Omental fat pad (tissue), 4 donors: Measurements from ENCODE around the gene GBP6. TPM values are rescaled to one million over a fixed set of nuclear protein-coding genes. Genes with fewer than 3 reads are reported as not detected.

Experiments
- ATAC-seq: fragments of 150-250 bp; one replicate; pipeline ENCODE4 v1.9.1; 2016; ENCODE audit warnings: mild to moderate bottlenecking, moderate library complexity; ENCODE audit not compliant: low FRiP score
- DNase-seq: peaks from one replicate; pipeline ENCODE4 v3.0.0-alpha.2; 2019; ENCODE audit warnings: low spot score
- total RNA-seq, 4 donors: library from RNA; depleted of rRNA; stranded (reverse); fragments of >200 nt; gene quantifications; one replicate each; pipeline ENCODE4 v1.1.0, GENCODE V29; 2016
- TF ChIP-seq, protein P1 (sequence below), 3 donors: fragments of 450-650 bp; IDR thresholded peaks; one replicate each; pipeline ENCODE4 v1.5.1; 2016 to 2017; ENCODE audit warnings: antibody characterized with exemption in 3 of 3, mild to moderate bottlenecking in 3 of 3, moderate library complexity in 2 of 3

GBP6 gene, protein sequence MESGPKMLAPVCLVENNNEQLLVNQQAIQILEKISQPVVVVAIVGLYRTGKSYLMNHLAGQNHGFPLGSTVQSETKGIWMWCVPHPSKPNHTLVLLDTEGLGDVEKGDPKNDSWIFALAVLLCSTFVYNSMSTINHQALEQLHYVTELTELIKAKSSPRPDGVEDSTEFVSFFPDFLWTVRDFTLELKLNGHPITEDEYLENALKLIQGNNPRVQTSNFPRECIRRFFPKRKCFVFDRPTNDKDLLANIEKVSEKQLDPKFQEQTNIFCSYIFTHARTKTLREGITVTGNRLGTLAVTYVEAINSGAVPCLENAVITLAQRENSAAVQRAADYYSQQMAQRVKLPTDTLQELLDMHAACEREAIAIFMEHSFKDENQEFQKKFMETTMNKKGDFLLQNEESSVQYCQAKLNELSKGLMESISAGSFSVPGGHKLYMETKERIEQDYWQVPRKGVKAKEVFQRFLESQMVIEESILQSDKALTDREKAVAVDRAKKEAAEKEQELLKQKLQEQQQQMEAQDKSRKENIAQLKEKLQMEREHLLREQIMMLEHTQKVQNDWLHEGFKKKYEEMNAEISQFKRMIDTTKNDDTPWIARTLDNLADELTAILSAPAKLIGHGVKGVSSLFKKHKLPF
- total RNA-seq, result not detected

DNA sequence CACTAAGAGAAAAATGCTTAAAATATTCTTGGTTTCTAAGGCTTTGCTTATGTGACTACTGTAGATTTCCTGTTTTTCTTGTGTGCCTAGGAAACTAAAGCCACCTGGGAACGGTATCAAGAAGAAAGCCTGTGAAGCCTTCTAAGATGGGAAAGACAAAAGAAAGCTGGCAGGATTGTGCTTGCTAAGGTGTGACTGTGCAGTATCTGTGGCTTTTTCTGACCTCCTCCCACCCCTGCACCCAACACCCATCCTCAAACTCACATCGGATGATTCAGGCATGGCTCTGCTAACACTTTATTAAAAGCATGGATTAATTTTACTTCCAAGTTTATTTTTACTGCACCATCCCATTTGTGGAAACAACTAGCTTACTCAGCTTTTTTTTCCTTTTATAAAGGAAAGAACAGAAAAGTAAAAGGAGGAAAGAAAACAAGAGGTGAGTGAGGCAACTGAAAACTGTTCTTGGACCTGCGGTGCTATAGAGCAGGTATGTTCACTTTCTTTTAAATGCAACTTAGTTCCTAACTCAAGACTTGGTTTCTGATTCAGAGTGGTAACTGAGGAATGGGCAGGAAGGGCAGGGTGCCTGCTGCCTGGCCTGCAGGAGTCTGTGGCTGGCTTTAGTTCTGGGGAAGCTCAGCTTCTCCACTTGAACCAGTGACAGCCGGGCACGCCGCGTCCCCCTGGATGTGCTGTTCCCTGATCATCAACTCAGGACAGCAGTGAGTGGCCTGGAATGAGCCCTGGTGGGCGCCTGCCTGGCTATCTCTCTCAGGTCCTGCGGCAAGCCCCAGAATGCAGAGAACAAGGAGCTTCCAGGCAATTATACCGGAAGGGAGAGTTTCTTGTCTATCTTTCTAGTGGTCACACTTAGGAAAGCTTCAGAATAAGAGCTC is at the start of gene GBP6:
TSS of gene GBP6 (plus strand) at position 422 of the 899 bp plus-strand sequence. CDS start 4,493 bp downstream, outside the sequence.
- no peak for DNase-seq
- ATAC-seq, result no peak
- TF ChIP-seq, protein P1, sequence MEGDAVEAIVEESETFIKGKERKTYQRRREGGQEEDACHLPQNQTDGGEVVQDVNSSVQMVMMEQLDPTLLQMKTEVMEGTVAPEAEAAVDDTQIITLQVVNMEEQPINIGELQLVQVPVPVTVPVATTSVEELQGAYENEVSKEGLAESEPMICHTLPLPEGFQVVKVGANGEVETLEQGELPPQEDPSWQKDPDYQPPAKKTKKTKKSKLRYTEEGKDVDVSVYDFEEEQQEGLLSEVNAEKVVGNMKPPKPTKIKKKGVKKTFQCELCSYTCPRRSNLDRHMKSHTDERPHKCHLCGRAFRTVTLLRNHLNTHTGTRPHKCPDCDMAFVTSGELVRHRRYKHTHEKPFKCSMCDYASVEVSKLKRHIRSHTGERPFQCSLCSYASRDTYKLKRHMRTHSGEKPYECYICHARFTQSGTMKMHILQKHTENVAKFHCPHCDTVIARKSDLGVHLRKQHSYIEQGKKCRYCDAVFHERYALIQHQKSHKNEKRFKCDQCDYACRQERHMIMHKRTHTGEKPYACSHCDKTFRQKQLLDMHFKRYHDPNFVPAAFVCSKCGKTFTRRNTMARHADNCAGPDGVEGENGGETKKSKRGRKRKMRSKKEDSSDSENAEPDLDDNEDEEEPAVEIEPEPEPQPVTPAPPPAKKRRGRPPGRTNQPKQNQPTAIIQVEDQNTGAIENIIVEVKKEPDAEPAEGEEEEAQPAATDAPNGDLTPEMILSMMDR (IDR thresholded peaks at IDR 0.05), result no peak

DNA sequence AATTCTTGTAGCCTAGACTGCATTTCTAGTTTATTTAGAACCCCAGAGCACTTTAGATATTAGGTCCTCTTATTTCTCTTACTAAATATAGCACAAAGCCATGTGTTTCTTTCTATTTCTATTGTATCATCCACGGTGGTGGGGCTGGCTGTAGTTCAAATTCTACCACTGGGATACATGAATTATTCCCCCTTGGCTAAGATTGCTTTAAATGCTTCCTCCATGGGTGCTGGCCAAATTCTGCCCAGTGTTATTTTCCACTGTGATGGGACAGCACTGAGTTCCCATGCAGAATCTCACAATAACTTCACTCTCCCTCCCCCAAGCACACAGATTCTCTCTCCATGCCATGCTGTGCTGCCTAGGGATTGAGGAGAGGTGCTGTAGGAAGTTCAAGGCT is 41.5 kb upstream of the GBP6 start:
- DNase-seq, result no peak
- ATAC-seq, result no peak
- TF ChIP-seq, protein P1 (IDR thresholded peaks at IDR 0.05), result no peak

DNA sequence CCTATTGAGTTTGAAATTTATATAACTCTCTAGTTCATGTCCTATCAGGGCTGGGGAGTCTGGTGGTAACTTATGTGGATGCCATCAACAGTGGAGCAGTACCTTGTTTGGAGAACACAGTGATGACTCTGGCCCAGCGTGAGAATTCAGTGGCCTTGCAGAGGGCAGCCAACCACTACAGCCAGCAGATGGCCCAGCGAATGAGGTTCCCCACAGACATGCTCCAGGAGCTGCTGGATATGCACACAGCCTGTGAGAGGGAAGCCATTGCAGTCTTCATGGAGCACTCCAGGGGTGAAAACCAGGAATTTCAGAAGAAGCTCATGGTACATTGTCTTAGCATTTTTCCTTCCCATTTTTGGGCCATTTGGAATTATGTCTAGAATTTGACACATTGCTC is 32.0 kb upstream of the GBP6 start:
- ATAC-seq, result no peak
- DNase-seq, result no peak
- TF ChIP-seq, protein P1 (IDR thresholded peaks at IDR 0.05), result no peak

DNA sequence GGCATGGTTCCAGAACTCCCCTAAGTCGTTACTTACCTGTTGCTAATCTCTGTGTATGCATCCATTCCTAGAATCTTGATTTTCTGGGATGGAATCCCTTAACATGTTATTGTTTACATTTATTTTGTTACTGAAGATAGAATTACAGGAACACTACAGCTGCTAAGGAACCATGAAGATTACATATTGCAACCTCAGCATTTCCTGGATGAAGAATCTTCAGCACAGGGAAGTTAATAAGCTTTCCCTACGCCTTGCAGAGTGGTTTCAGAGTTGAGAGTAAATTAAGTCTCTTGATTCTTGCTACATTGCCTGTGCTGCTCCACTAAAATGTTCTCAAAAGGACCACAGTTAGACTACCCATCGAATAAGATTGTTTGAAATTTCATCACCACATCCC is 31.4 kb upstream of the GBP6 start:
- TF ChIP-seq, protein P1 (IDR thresholded peaks at IDR 0.05), result no peak
- ATAC-seq (no peak), DNase-seq (no peak)

DNA sequence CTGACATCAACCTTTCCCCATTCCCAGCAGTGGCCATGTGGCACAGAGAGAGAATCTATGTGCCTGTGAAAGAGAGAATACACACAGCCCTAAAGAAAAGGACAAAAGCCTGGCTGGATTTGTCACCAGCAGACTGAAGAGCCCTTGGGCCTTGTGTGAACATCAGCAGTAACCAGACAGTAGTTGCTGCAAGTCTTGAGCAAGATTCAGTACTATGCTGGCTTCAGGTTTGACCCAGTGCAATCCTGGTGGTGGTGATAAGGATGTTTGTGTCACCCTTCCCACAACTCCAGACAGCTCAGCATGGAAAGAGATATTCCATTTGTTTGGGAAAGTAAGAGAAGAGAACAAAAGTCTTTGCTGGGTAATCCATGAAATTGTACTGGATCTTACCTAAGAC is 28.4 kb upstream of the GBP6 start:
- ATAC-seq (no peak), DNase-seq (no peak)
- TF ChIP-seq, protein P1 (IDR thresholded peaks at IDR 0.05), result no peak

DNA sequence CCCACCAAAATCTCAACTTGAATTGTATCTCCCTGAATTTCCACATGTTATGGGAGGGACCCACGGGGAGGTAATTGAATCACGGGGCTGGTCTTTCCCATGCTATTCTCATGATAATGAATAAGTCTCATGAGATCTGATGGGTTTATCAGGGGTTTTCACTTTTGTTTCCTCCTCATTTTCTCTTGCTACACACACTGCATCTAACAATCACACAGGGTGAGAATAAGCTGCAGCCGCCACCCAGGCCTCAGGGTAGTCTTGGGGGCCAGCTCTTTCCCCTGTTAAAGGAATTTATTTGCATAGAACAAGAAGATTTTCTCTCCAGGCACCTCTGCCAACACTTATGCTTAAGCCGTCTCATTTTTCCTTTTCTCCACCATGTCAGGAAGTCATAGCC is 26.0 kb upstream of the GBP6 start:
- DNase-seq, result no peak
- TF ChIP-seq, protein P1 (IDR thresholded peaks at IDR 0.05), result no peak
- ATAC-seq, result no peak
